ENCODE results near the gene ZNF148.
"Not testable (repeated sequence)": the region's sequence is repeated elsewhere in the genome, so short reads cannot be mapped to it uniquely, and the experiment has no call there.

The ZNF148 gene

DNA sequence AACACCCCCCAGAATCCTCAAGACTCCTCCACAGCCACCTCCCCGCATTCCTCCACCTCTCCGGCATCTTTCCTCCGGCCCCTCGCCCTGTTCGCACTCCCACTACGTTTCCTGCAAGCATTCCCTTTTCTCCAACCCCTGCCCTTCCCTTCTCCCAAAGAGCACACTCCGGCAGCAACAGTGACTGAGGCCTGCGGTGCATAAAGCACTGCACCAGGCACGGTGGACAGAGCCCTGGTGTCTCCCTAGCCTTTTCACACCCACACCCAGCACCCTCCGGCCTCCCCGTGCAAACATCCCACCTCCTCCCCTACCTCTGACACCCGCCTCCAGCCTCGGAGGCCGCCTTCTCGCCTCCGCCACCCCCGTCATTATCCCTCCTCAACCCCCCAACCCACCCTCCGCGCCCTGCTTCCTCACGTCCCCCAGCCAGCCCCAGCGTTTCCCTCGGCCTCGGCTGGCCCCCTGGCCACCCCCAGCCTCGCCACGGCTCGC is 577 bp downstream of the ZNF148 start:
- DNase-seq (ENCODE audit: low read depth in 2 of 2), result peak in 1 of 2 experiments; percentile 10

DNA sequence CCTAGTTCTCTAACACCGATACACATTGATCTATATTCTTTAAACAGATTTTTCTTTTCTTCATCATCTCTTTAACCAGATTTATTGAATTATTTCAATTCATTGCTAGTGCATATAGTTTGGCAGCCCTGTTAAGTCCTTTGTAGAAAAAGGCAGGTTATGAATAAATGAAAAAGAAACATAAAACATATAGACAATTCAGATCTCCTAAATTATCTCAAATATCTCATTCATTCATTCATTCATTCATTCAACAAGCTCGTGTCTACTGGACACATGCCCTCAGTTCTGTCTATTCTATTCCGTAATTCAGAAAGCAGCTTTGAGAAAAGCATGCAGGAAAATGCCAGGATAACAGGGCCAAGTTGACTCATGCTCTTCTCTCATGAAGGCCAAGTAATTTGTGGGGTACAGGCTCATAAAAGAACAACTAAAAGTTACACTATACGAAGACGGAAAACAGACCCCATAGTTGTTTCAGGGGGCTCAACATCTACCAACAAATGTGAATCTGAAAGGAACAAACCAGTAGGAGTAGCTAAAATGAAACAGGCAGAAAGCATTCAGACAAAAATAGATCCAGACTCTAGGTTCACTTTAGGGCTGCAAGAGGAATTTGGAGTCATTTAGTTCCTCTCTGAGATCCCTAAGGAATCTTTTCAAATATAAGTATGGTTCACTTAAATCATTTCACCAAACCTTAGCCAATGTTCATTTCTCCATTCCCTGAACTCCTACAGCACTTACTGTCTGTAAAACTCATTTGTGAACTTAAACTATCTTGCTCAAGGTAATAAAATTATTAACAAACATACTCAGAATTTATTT is 7.5 kb downstream of the ZNF148 start:
- DNase-seq (ENCODE audit: low read depth in 2 of 2), result peak in 1 of 2 experiments; percentile 8

DNA sequence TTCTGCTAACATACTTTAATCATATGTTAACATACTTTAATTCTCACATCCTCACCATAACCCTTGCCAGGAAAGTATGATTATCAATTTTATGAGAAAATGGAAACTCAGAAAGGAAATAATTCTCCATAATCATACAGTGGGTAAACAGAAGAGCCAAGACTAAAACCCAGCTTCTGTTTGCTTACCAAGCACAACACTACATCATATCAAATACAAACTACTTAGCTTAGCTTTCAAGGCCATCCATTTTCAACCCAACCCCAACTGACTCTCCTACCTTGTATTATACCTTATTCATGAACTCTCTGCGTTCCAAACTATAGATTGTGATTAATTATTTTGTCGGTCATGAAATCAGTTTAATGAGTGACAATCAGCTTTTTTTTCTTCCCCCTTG is 9.0 kb downstream of the ZNF148 start:
- no peak for DNase-seq (ENCODE audit: low read depth in 2 of 2)

DNA sequence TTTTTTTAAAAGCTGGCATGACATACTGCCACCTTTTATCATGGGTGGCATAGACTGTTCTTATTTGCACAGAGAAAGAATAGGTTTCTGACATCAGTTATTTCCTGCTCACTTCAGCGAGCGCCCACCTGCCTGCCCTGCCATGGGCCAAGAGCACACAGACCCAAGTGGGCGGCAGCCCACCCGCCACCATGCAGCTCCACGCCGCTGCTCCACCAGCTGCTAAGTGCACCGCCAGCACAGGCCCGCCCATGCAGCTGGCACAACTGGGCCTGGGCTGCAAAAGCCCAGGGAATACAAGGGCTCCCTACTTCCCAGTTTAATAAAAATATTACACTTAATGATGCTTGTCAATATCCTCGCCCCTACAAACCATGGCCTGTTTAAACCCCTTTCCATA is 15.4 kb downstream of the ZNF148 start:
- DNase-seq (ENCODE audit: low read depth in 2 of 2), result no peak

DNA sequence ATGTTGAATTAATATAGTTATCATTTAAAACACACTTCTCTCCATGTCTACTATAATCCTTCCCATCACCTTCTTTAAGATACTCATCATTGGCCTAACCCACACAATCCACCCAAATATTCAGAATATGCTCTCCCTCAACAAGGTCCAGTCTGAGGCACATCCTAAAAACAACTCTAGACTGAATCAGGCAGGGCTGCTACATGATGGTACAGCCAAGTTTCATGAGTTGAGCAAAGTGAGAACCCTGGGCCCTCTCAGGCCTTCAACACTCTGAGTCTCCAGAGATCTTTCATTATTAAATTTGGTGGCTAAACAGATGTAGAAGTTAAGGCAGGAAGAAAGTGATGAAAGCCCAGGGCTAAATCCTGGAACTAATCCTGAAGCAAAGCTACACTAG is 16.2 kb downstream of the ZNF148 start:
- DNase-seq (ENCODE audit: low read depth in 2 of 2), result no peak

DNA sequence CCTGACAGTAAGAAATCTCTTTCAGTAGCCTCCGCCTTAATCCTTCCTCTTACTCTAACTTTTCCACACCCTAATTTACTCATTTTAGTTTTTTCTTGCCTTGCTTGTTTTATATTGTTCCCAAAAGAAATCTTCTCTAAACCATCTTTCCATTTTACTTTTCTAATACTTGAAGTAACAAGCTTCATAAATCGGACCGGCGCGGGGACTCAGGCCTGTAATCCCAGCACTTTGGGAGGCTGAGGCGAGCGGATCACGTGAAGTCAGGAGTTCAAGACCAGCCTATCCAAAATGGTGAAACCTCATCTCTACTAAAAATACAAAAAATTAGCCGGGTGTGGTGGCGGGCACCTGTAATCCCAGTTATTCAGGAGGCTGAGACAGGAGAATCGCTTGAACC is 17.3 kb downstream of the ZNF148 start:
- no peak for DNase-seq (ENCODE audit: low read depth in 2 of 2)

DNA sequence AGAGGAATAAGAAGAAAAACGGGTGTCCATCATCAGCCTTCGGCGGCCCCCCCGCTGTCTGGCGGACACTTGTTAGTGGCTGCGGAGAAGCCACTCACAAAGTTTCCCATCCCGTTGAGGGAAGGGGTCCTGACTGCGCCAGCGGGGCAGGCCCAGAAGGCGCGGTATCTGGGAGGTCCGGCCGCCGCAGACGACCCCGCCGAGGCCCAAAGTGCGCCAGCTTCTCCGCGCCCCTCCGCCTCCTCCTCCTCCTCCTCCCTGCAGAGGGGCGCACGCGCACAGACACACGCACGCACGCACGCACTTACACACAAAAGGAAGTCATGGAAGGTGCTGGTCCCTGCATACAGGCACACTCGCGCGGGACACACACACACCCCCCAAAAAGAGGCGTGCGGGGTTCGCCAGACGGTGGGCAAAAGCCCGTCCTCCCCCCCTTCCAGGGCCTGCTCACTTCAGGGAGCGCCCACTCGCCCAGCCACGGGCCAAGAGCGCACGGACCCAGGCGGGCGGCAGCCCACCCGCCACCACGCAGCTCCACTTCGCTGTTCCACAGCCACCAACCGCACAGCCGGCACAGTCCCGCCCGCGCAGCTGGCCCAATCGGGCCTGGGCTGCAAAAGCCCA is 18.0 kb downstream of the ZNF148 start:
- no peak for DNase-seq (ENCODE audit: low read depth in 2 of 2)

DNA sequence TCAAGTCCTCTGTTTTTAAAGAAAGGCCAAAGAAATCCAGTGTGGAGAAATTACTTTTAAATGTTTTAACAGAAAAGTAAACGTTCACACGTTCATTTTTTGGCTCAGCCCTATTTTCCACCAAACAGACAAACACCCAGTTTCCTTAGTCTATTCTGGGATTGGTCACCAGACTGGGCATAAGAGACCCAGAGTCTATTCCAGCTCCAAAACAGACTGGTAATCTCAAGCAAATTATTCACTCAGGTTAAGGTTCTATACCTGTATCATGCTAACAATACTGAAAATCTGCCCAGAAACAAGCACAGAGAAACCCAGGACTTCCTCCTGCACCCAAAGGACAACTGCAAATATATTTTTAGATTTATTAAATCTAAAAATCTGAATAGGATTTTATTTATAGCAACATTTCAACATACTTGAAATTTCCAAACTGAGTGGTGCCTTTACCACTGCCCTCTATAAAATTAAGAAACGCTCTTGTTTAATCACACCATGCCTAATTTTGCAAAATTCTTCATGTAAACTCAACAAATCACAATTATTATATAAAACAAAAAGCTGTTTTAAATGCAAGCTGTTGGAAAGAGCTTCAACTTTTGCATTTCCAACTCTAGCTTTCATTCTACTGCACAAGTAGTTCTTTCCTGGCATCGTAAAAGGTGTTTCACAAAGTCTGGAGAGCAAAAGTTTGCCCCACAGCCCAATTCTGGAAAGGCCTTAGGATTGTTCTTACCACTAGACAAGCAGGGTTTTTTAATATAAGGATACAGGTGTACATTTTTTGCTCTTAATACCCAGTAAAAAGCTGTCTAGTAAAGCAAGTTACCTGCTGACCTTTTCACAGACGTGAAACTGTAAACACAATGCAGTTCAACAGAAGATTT is 18.7 kb downstream of the ZNF148 start:
- DNase-seq (ENCODE audit: low read depth in 2 of 2), result no peak

DNA sequence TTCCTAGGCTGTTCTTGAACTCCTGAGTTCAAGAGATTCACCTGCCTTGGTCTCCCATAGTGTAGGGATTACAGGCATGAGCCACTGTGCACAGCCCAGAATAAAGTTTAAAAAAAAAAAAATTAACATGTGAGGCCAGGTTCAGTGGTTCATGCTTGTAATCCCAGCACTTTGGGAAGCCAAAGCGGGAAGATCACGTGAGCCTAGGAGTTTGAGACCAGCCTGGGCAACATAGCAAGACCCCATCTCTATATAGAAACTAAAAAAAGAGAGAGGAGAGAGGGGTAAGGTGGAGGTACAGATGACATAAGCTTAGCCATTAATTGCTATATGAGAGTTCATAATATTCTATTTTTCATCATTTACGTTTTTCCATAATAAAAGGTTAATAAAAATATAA is 21.5 kb downstream of the ZNF148 start:
- DNase-seq (ENCODE audit: low read depth in 2 of 2), result no peak

DNA sequence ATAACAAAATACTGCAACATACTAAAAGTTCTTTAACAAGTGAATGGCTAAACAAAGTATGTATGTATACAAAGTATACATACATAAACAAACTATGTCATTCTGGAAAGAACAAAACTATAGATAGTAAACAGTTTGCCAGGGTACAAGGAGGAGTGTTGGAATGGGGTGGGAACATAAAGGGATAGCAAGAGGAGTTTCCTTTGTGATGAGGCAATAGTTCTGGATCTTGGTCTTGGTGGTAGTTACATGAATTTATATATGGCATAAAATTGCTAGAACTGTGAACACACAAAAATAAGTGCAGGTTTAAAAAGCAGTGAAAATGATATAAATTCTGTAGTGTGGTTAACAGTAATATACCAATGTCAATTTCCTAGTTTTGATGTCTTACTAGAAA is 22.0 kb downstream of the ZNF148 start:
- DNase-seq (ENCODE audit: low read depth in 2 of 2), result no peak

DNA sequence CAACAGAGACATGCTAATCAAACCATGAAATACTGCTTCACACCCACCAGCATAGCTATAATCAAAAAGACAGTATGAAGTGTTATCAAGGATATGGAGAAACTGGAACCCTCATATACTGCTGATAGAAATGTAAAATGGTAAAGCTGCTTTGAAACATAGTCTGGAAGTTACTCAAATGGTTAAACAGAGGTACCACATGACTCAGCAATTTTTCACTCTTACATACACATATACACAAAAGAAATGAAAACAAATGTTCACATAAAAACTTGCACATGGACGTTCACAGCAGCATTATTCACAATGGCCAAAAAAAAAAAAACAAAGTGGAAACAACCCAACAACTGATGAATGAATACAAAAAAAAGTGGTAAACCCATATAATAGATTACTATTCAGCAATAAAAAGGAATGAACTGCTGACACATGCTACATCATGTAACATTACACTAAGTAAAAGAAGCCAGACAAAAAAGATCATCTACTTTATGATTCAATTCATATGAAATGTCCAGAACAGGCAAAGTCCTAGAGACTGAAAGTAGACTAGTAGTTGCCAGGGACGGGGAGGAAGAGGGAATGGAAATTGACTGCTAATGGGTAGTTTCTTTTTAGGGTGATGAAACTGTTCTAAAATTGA is 23.2 kb downstream of the ZNF148 start:
- DNase-seq (ENCODE audit: low read depth in 2 of 2), result peak; percentile 56 to 64

DNA sequence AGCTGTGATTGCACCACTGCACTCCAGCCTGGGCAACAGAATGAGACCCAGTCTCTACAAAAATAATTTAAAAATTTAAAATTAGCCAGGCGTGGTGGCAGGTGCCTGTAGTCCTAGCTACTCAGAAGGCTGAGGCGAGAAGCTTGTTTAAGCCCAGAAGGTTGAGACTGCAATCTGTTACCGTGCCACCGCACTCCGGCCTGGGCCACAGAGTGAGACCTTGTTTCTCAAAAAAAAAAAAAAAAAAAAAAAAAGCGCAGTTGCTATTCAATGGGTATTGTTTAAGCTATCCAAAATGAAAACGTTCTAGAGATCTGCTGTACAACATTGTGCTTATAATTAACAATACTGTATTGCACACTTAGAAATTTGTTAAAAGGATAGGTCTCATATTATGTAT is 24.0 kb downstream of the ZNF148 start:
- no peak for DNase-seq (ENCODE audit: low read depth in 2 of 2)

DNA sequence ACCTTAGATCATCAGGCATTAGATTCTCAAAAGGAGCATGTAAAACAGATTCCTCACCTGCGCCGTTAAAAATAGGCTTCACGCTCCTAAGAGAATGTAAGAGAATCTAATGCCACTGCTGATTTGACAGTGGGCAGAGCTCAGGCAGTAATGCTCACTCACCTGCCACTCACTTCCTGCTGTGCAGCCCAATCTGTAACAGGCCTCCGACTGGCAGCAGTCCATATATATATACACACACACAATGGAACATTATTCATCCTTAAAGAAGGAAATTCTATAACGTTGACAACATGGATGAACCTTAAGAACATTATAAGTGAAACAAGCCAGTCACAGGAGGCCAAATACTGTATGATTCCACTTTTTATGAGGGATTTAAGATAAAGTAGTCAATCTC is 24.5 kb downstream of the ZNF148 start:
- DNase-seq (ENCODE audit: low read depth in 2 of 2), result no peak

DNA sequence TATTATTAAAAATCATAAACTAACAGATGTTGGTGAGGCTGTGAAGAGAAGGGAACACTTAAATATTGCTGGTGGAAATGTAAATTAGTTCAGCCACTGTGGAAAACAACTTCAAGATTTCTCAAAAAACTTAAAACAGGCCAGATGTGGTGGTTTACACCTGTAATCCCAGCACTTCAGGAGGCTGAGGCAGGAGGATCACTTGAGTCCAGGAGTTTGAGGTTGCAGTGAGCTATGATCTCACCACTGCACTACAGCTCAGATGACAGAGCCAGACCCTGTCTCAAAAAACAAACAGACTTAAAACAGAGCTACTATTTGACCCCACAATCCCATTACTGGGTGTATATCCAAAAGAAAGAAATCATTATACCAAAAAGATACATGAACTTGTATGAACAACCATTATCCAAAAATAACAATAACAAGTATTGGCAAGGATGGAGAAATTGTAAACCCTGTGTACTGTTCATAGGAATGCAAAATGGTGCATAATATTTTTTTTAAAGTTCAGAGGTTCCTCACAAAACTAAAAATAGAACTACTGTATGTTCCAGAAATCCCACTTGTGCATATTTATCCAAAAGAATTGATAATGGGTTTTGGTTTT is 25.5 kb downstream of the ZNF148 start:
- DNase-seq (ENCODE audit: low read depth in 2 of 2), result no peak

DNA sequence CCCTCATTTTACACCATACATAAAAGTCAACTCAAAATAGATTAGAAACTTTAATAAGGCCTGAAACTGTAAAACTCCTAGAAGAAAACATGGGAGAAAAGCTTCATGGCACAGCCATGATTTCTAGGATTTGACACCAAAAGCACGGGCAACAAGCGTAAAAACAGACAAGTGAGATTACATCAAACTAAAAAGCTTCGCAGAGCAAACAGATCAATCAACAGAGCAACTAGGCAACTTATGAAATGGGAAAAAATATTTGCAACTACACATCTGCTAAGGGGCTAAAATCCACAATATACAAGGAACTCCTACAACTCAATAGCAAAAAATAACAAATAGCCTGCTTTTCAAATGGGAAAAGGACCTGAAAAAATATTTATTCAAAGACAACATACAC is 26.1 kb downstream of the ZNF148 start:
- no peak for DNase-seq (ENCODE audit: low read depth in 2 of 2)

DNA sequence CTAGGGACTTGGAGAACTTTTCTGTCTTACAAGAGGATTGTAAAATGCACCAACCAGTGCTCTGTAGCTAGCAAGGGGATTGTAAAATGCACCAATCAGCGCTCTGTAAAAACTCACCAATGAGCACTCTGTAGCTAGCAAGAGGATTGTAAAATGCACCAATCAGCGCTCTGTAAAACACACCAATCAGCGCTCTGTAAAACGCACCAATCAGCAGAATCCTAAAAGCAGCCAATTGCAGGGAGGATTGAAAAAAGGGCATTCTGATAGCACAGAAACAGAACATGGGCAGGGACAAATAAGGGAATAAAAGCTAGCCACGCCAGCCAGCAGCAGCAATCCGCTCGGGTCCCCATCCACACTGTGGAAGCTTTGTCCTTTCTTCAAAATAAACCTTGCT is 31.8 kb downstream of the ZNF148 start:
- not testable (repeated sequence) for DNase-seq (ENCODE audit: low read depth in 2 of 2)

DNA sequence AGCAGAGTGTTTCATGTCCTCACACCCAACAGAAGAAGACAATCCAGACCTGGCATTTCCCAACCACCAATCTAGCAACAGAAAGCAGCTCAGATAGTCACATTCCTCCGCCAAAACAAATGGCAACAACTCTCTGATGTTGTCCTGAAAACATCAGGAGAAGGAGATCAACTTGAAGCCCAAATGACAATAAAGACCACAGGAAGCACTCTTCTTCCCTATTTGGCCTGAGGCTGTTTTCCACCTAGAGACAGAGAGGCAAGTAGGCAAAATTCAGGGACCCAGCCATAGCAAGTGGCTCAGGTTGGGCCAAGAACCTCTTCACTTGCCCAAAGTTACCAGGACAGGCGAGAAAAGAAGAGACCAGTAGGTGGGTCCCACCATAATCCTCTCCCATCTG is 35.0 kb downstream of the ZNF148 start:
- DNase-seq (ENCODE audit: low read depth in 2 of 2), result no peak

DNA sequence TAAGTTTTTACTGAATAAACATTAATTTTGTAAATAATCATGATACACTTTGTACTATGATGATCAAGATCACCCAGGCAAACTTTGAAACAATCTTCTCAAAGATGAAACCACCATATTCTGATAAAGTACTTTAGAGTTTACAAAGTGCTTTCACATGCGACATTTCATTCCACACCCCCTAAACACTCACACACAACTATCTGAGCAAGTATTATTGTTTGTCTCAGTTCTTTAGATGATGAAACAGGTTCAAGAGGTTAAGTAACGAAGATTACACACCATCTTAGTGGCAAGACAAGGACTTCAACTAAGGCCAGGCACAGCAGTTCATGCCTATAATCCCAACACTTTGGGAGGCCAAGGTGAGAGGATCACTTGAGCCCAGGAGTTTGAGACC is 37.6 kb downstream of the ZNF148 start:
- DNase-seq (ENCODE audit: low read depth in 2 of 2), result no peak

DNA sequence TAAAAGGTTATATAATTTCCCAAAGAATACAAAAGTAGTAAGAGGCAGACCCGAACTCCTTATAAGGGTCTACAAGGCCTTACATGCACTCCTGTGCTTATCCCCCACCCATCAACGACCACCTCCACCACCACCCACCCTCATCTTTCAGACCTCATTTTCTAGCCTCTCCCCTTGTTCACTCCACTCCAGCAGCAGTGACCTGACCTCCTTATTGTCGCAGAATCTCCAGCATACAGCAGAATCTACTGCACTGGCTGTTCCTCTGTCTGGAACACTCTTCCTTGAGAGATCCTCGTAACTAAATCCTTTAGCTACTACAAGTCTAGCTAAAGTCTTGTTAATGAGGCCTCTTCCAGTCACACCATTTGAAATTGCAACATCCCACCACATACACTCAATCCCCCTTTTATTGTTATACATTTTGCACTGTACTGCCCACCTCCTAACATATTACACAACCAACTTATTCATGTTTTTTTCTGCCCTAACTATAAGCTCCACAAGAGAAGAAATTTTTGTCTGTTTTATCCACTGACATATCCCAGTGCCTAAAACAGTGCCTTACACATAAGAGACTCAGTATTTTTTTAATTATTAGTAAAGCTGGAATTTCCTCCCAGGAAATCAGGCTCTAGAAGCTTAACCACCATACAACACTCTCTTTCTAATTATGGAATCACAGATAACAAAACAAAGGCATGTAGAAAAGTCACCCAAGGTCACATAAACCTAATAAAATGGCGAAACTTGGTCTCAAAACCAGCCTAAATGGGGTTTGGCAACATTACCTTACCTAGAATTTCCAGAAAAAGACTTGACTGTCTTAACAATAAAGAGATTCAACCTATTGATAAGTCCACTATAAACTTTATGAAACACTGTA is 40.2 kb downstream of the ZNF148 start:
- DNase-seq (ENCODE audit: low read depth in 2 of 2), result no peak

DNA sequence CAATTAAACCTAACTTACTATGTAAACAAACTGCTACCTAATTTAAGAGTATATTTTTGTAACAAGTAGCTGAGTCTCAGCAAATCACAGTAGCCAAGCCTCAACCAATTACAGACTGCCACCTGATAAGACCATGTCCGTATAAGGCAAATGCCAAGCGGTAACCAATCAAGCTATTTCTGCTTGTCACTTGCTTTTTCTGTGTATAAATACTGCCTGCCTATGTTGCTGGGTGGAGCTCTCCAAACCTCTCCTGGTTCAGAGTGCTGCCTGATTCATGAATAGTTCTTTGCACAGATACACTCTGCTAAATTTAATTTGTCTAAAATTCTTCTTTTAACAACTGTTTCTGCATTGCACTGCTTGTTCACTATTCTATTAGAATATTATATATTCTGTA is 42.6 kb downstream of the ZNF148 start:
- no peak for DNase-seq (ENCODE audit: low read depth in 2 of 2)

All from fibroblast of skin of left quadriceps (primary cell).